Activated CD8-positive, alpha-beta memory T cell treated with anti-CD3 and anti-CD28 coated beads for 36 hours (primary cell): ENCODE measurements around the gene TMEM217. TPM values are rescaled to one million over a fixed set of nuclear protein-coding genes. Genes with fewer than 3 reads are reported as not detected.
"Not testable (repeated sequence)": the region's sequence is repeated elsewhere in the genome, so short reads cannot be mapped to it uniquely, and the experiment has no call there.

Source experiments
- CTCF ChIA-PET: fragments of 350-600 bp; sonication (Branson Sonifier 250); formaldehyde crosslinking; loops from one replicate; lab custom pipeline; 2021; ENCODE audit warnings: antibody characterized with exemption; lab: Charles Lee
- POLR2A ChIA-PET: fragments of 350-600 bp; sonication (Branson Sonifier 250); formaldehyde crosslinking; loops from one replicate; lab custom pipeline; 2021; ENCODE audit warnings: antibody characterized with exemption; lab: Charles Lee
- total RNA-seq, 2 experiments: library from RNA; stranded (reverse); gene quantifications; one replicate each; pipeline ENCODE4 v1.2.3, GENCODE V29; 2021

Gene TMEM217
- total RNA-seq, 2 experiments from 2014 or later, result 5.1 to 5.7 TPM

GRCh38 chr6:37205997-37206340 lies 52.0 kb downstream of the TMEM217 start:
- POLR2A ChIA-PET, result interaction anchor here (0.5 to 1.6 kb wide), 2 partner anchors 30 to 33 kb away, joined by 4 read pairs; no protein-coding TSS in a partner anchor
- CTCF ChIA-PET, result interaction anchor here (0.5 to 23.6 kb wide), 9 partner anchors 16 to 440 kb away, joined by 3 to 444 read pairs (median 4); no protein-coding TSS in a partner anchor

GRCh38 chr6:37205175-37205996 lies 52.6 kb downstream of the TMEM217 start:
- POLR2A ChIA-PET, result interaction anchor here (0.5 to 1.6 kb wide), 4 partner anchors 30 to 189 kb away, joined by 3 to 4 read pairs (median 4); no protein-coding TSS in a partner anchor
- CTCF ChIA-PET, result interaction anchor here (0.5 to 23.6 kb wide), 11 partner anchors 16 to 440 kb away, joined by 3 to 444 read pairs (median 4); no protein-coding TSS in a partner anchor

GRCh38 chr6:37204014-37204751 lies 53.8 kb downstream of the TMEM217 start:
- POLR2A ChIA-PET, result interaction anchor here (1.6 kb wide), 1 partner anchor 31 kb away, joined by 4 read pairs; no protein-coding TSS in a partner anchor

GRCh38 chr6:37202788-37203491 lies 55.0 kb downstream of the TMEM217 start:
- POLR2A ChIA-PET, result interaction anchor here (0.6 kb wide), 4 partner anchors 27 to 151 kb away, joined by 3 to 4 read pairs (median 4); no protein-coding TSS in a partner anchor
- CTCF ChIA-PET, result interaction anchor here (0.7 to 23.6 kb wide), 3 partner anchors 27 to 196 kb away, joined by 3 to 444 read pairs (median 12); no protein-coding TSS in a partner anchor

More at GRCh38 chr6:37204014-37204751, 53.8 kb downstream of the TMEM217 start:
- CTCF ChIA-PET, result interaction anchor here (0.7 to 23.6 kb wide), 5 partner anchors 28 to 197 kb away, joined by 3 to 444 read pairs (median 12); no protein-coding TSS in a partner anchor

GRCh38 chr6:37201726-37202125 lies 56.2 kb downstream of the TMEM217 start:
- ChIA-PET CTCF (interaction anchor here (1.0 to 23.6 kb wide), 5 partner anchors 14 to 176 kb away, joined by 3 to 444 read pairs (median 5); no protein-coding TSS in a partner anchor), POLR2A (interaction anchor here (0.6 kb wide), 1 partner anchor 169 kb away, joined by 4 read pairs; no protein-coding TSS in a partner anchor)

GRCh38 chr6:37200085-37200484 lies 57.9 kb downstream of the TMEM217 start:
- CTCF ChIA-PET, result interaction anchor here (1.3 to 23.6 kb wide), 3 partner anchors 8 to 174 kb away, joined by 3 to 444 read pairs (median 14); no protein-coding TSS in a partner anchor
- POLR2A ChIA-PET, result no interaction called here

- POLR2A ChIA-PET, result not testable (repeated sequence)
- CTCF ChIA-PET, result interaction anchor here (23.6 kb wide), 1 partner anchor 170 kb away, joined by 444 read pairs; no protein-coding TSS in a partner anchor
These were observed 61.5 kb downstream of the TMEM217 start for GRCh38 chr6:37196451-37196850.

GRCh38 chr6:37194886-37195285 lies 63.1 kb downstream of the TMEM217 start:
- POLR2A ChIA-PET, result interaction anchor here (0.6 to 1.1 kb wide), 2 partner anchors 21 to 85 kb away, joined by 4 read pairs; no protein-coding TSS in a partner anchor
- CTCF ChIA-PET, result interaction anchor here (0.6 to 23.6 kb wide), 6 partner anchors 22 to 169 kb away, joined by 3 to 444 read pairs (median 4); no protein-coding TSS in a partner anchor

GRCh38 chr6:37192666-37193065 lies 65.3 kb downstream of the TMEM217 start:
- POLR2A ChIA-PET, result no interaction called here
- CTCF ChIA-PET, result interaction anchor here (23.6 kb wide), 1 partner anchor 167 kb away, joined by 444 read pairs; no protein-coding TSS in a partner anchor

GRCh38 chr6:37190159-37190535 lies 67.8 kb downstream of the TMEM217 start:
- CTCF ChIA-PET, result interaction anchor here (0.6 to 3.4 kb wide), 9 partner anchors 9 to 172 kb away, joined by 3 to 12 read pairs (median 4); no protein-coding TSS in a partner anchor

GRCh38 chr6:37188962-37189510 lies 68.9 kb downstream of the TMEM217 start:
- ChIA-PET POLR2A (interaction anchor here (1.0 to 1.1 kb wide), 2 partner anchors 16 to 28 kb away, joined by 3 read pairs; no protein-coding TSS in a partner anchor), CTCF (interaction anchor here (0.6 to 3.4 kb wide), 7 partner anchors 9 to 171 kb away, joined by 3 to 12 read pairs (median 4); no protein-coding TSS in a partner anchor)

More at GRCh38 chr6:37190159-37190535, 67.8 kb downstream of the TMEM217 start:
- POLR2A ChIA-PET, result interaction anchor here (0.6 to 1.1 kb wide), 3 partner anchors 29 to 244 kb away, joined by 3 to 5 read pairs (median 3); no protein-coding TSS in a partner anchor

- POLR2A ChIA-PET, result interaction anchor here (0.5 to 1.9 kb wide), 3 partner anchors 15 to 61 kb away, joined by 5 to 10 read pairs (median 8); no protein-coding TSS in a partner anchor
- CTCF ChIA-PET, result interaction anchor here (0.5 to 3.4 kb wide), 10 partner anchors 11 to 505 kb away, joined by 3 to 18 read pairs (median 4); partner anchors contain the start of gene PIM1
These were observed 70.5 kb downstream of the TMEM217 start for GRCh38 chr6:37187321-37188022.

- CTCF ChIA-PET, result interaction anchor here (0.7 to 2.1 kb wide), 5 partner anchors 14 to 118 kb away, joined by 3 to 18 read pairs (median 4); partner anchors contain the start of gene PIM1
These were observed 71.8 kb downstream of the TMEM217 start for GRCh38 chr6:37185949-37186720.

GRCh38 chr6:37182736-37183590 lies 75.0 kb downstream of the TMEM217 start:
- POLR2A ChIA-PET, result interaction anchor here (1.0 kb wide), 2 partner anchors 10 to 12 kb away, joined by 3 read pairs; no protein-coding TSS in a partner anchor
- CTCF ChIA-PET, result interaction anchor here (0.8 to 3.8 kb wide), 8 partner anchors 9 to 164 kb away, joined by 3 to 23 read pairs (median 4); no protein-coding TSS in a partner anchor

More at GRCh38 chr6:37185949-37186720, 71.8 kb downstream of the TMEM217 start:
- POLR2A ChIA-PET, result interaction anchor here (0.6 to 1.9 kb wide), 2 partner anchors 13 to 165 kb away, joined by 4 to 10 read pairs; no protein-coding TSS in a partner anchor
